CD14-positive monocyte (primary cell): Measurements from ENCODE around the gene ATAD2B. TPM values are rescaled to one million over a fixed set of nuclear protein-coding genes. Genes with fewer than 3 reads are reported as not detected.

Source experiments
- DNase-seq, 3 donors: peaks; one replicate each; pipeline ENCODE4 v3.0.0-alpha.2; 2011 to 2022
- H2AFZ ChIP-seq: 2 replicates; pipeline ENCODE4 v1.6.0; 2012; ENCODE audit warnings: mild to moderate bottlenecking, low read depth, low read length, inconsistent platforms; ENCODE audit not compliant: insufficient read depth, poor library complexity, severe bottlenecking
- H3K27ac ChIP-seq, 2 donors: 1 replicate in 1 of 2; 2 replicates in 1 of 2; pipeline ENCODE4 v1.5.1; 2012 to 2013; ENCODE audit warnings: low read length in 2 of 2, control low read depth in 1 of 2, inconsistent platforms in 1 of 2, low read depth in 1 of 2, mild to moderate bottlenecking in 1 of 2
- H3K27me3 ChIP-seq, 2 donors: one replicate each; pipeline versions ENCODE4 v1.6.0 to v1.6.1; 2011 to 2013; ENCODE audit warnings: low read length in 2 of 2; ENCODE audit not compliant: control insufficient read depth in 2 of 2, insufficient read depth in 2 of 2
- H3K36me3 ChIP-seq, 2 donors: replicated peaks in 1 of 2; 1 replicate in 1 of 2; 2 replicates in 1 of 2; pipeline versions ENCODE4 v1.5.1 to v1.6.1; 2012 to 2013; ENCODE audit warnings: low read length in 2 of 2, control low read depth in 1 of 2, inconsistent platforms in 1 of 2, mild to moderate bottlenecking in 1 of 2; ENCODE audit not compliant: insufficient read depth in 2 of 2, control insufficient read depth in 1 of 2
- H3K4me1 ChIP-seq, 2 donors: 1 replicate in 1 of 2; 2 replicates in 1 of 2; pipeline versions ENCODE4 v1.5.1 to v1.6.1; 2012 to 2013; ENCODE audit warnings: low read length in 2 of 2, control low read depth in 1 of 2, inconsistent platforms in 1 of 2, mild to moderate bottlenecking in 1 of 2, moderate library complexity in 1 of 2; ENCODE audit not compliant: insufficient read depth in 2 of 2, control insufficient read depth in 1 of 2
- H3K4me2 ChIP-seq: replicated peaks from 2 replicates; pipeline ENCODE3; 2012; ENCODE audit warnings: low read length, moderate library complexity, mild to moderate bottlenecking; ENCODE audit not compliant: poor library complexity, severe bottlenecking; ENCODE audit errors: extremely low read depth
- H3K4me3 ChIP-seq, 3 experiments: fragments of 200-600 bp in 1 of 3; sonication (generic) in 1 of 3; replicated peaks in 1 of 3; 1 replicate in 2 of 3; 2 replicates in 1 of 3; pipeline ENCODE4 v1.5.1; 2011 to 2013; ENCODE audit warnings: low read length in 3 of 3, mild to moderate bottlenecking in 3 of 3, control low read depth in 2 of 3, low read depth in 2 of 3, inconsistent platforms in 1 of 3, moderate library complexity in 1 of 3
- H3K79me2 ChIP-seq: 2 replicates; pipeline ENCODE4 v1.6.0; 2012; ENCODE audit warnings: mild to moderate bottlenecking, control low read depth, inconsistent platforms, low read length, moderate library complexity; ENCODE audit not compliant: insufficient read depth
- H3K9ac ChIP-seq: 2 replicates; pipeline ENCODE4 v1.6.0; 2017; ENCODE audit warnings: low read length, mild to moderate bottlenecking; ENCODE audit not compliant: insufficient read depth, poor library complexity, severe bottlenecking
- H3K9me3 ChIP-seq, 2 donors: replicated peaks in 1 of 2; 1 replicate in 1 of 2; 2 replicates in 1 of 2; pipeline versions ENCODE4 v1.5.1 to v1.6.1; 2012 to 2013; ENCODE audit warnings: low read length in 2 of 2, control low read depth in 1 of 2; ENCODE audit not compliant: control insufficient read depth in 1 of 2, insufficient read depth in 1 of 2
- H4K20me1 ChIP-seq: 2 replicates; pipeline ENCODE4 v1.6.0; 2012; ENCODE audit warnings: mild to moderate bottlenecking, low read length, control low read depth, moderate library complexity; ENCODE audit not compliant: insufficient read depth
- H3K27ac Mint-ChIP-seq, 7 donors: one replicate each; pipeline ENCODE4 v1.8.0; 2020; ENCODE audit warnings: mild to moderate bottlenecking in 7 of 7, mixed read lengths in 7 of 7, moderate library complexity in 6 of 7, inconsistent platforms in 2 of 7
- H3K27me3 Mint-ChIP-seq, 3 donors: one replicate each; pipeline ENCODE4 v1.8.0; 2021 to 2022; ENCODE audit warnings: low read depth in 3 of 3, mild to moderate bottlenecking in 3 of 3, mixed read lengths in 3 of 3, moderate library complexity in 3 of 3, inconsistent platforms in 1 of 3
- H3K36me3 Mint-ChIP-seq, 2 donors: one replicate each; pipeline ENCODE4 v1.8.0; 2020; ENCODE audit warnings: mixed read lengths in 2 of 2, inconsistent platforms in 1 of 2, mild to moderate bottlenecking in 1 of 2
- H3K4me1 Mint-ChIP-seq: one replicate; pipeline ENCODE4 v1.8.0; 2020; ENCODE audit warnings: mild to moderate bottlenecking, mixed read lengths
- H3K4me3 Mint-ChIP-seq, 2 donors: one replicate each; pipeline ENCODE4 v1.8.0; 2020; ENCODE audit warnings: mild to moderate bottlenecking in 2 of 2, mixed read lengths in 2 of 2, moderate library complexity in 1 of 2
- H3K9me3 Mint-ChIP-seq, 7 donors: one replicate each; pipeline ENCODE4 v1.8.0; 2020 to 2022; ENCODE audit warnings: mixed read lengths in 7 of 7, mild to moderate bottlenecking in 6 of 7, moderate library complexity in 6 of 7, inconsistent platforms in 2 of 7
- WGBS: methylation state at CpG from one replicate; pipeline ENCODE4 v1.1.5; 2013; ENCODE audit warnings: missing lambda C conversion rate; ENCODE audit not compliant: insufficient coverage; 5-methylcytosine and 5-hydroxymethylcytosine counted together
- intact Hi-C, 2 donors: fragments of 100-400 bp; cut with micrococcal nuclease; formaldehyde crosslinking; loops; one replicate each; pipeline versions ENCODE4 v1.15.0 to v1.15.1; 2023
- polyA plus RNA-seq, 3 donors: library from polyadenylated mRNA; depleted of rRNA in 1 of 3; unstranded in 2 of 3; stranded (reverse) in 1 of 3; fragments of 300-500 nt in 2 of 3; fragments of >200 nt in 1 of 3; fragmentation: Illumina TruSeq in 2 of 3; gene quantifications; 1 replicate in 2 of 3; 2 replicates in 1 of 3; pipeline ENCODE4 v1.2.3, GENCODE V29; 2012 to 2021
- TF ChIP-seq, protein P1 (sequence below): fragments of 200-600 bp; IDR thresholded peaks from one replicate; pipeline ENCODE4 v1.8.0; 2022; ENCODE audit warnings: antibody characterized with exemption, mild to moderate bottlenecking

ATAD2B gene
- polyA plus RNA-seq, 3 donors = 4.9 to 12.1 (median 7.2) TPM

DNA sequence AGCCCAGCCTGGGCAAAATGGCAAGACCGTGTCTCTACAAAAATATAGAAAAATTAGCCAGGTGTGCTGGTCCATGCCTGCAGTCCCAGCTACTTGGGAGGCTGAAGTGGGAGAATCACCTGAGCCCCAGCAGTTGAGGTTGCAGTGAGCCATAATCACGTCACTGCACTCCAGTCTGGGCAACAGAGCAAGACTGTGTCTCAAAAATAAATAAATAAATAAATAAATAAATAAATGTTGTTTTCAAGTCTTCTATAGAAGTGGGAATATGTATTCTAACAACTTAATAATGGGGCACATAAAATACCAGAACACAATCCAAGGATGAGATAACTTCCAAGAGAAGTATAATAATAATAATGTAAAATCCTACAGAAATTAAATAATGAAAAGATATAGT lies 23.9 kb downstream of the ATAD2B start:
- Histone ChIP-seq H3K27ac (peak overlapping the region; percentile 38 to 55), H3K4me1 (peaks cover 26 to 38% of the 10 kb centered on the region in 2 donors), H2AFZ (no peak overlapping the region), H3K9me3 (peaks cover 0 to 2% of the 10 kb centered on the region in 2 donors), H4K20me1 (peaks cover 78% of the 10 kb centered on the region), H3K4me3 (no peak overlapping the region), H3K36me3 (no peaks in the 10 kb centered on the region), H3K27me3 (no peaks in the 10 kb centered on the region), H3K9ac (no peak overlapping the region), H3K4me2 (no peak overlapping the region), H3K79me2 (peaks cover 84% of the 10 kb centered on the region)
- peaks cover 0 to 3% (median 0%) of the 10 kb centered on the region in 3 donors for H3K27me3 Mint-ChIP-seq
- no peak for DNase-seq
- peaks cover 0 to 4% (median 2%) of the 10 kb centered on the region in 7 donors for H3K9me3 Mint-ChIP-seq
- H3K4me3 Mint-ChIP-seq = no peak overlapping the region
- intact Hi-C loops = no loop called here
- TF ChIP-seq, protein P1, sequence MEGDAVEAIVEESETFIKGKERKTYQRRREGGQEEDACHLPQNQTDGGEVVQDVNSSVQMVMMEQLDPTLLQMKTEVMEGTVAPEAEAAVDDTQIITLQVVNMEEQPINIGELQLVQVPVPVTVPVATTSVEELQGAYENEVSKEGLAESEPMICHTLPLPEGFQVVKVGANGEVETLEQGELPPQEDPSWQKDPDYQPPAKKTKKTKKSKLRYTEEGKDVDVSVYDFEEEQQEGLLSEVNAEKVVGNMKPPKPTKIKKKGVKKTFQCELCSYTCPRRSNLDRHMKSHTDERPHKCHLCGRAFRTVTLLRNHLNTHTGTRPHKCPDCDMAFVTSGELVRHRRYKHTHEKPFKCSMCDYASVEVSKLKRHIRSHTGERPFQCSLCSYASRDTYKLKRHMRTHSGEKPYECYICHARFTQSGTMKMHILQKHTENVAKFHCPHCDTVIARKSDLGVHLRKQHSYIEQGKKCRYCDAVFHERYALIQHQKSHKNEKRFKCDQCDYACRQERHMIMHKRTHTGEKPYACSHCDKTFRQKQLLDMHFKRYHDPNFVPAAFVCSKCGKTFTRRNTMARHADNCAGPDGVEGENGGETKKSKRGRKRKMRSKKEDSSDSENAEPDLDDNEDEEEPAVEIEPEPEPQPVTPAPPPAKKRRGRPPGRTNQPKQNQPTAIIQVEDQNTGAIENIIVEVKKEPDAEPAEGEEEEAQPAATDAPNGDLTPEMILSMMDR = no peak
- WGBS = no CpG with 5 or more reads among the region's 2 CpGs
- peaks cover 0 to 7% of the 10 kb centered on the region in 2 donors for H3K36me3 Mint-ChIP-seq
- H3K27ac Mint-ChIP-seq = peak overlapping the region in 4 of 7 donors; percentile 63 to 89 (median 77)
- H3K4me1 Mint-ChIP-seq = peaks cover 48% of the 10 kb centered on the region

DNA sequence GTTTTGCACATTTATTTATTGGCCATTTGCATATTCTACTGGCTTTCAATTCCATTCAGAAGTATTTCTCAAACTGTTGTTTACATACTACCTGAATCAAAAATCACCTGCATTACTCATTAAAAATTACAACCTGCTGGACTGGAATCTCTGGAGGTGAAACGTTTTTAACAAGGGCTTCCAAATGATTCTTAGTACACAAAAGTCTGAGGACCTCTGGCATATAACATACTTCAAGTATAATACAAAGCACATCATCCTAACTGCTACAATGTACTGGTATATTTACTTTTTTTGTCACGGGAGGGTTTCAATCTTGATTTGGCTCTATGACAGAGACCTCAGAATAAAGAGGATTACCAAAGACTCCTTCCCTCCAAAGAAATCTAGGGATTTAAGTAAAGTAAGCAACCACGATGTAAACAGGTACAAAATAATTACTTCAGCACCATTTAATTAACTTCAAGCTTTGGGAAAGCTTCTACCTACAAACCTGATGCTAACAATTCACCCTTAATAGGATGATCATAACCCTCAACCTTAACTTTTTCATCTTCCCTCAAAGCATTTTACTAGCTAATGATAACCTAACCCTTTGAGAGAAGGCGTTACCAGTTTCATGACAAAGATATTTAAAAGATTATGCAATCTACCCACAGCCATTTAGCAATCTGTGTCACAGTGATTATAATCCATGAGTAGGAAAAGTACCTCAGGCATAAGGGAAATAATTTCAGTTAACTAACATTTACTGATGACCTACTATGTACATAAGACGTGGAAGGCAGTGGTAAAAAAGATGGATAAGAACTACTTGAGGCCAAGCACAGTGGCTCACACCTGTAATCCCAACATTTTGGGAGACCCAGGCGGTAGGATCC lies 24.7 kb downstream of the ATAD2B start:
- peaks cover 86% of the 10 kb centered on the region for H4K20me1 ChIP-seq
- no peak overlapping the region for H3K9ac ChIP-seq
- no peaks in the 10 kb centered on the region for H3K27me3 ChIP-seq
- H3K4me3 ChIP-seq = no peak overlapping the region
- peaks cover 0 to 6% of the 10 kb centered on the region in 2 donors for H3K9me3 ChIP-seq
- intact Hi-C loops = no loop called here
- Mint-ChIP-seq H3K27me3 (peaks cover 0 to 3% (median 0%) of the 10 kb centered on the region in 3 donors), H3K4me3 (no peak overlapping the region), H3K9me3 (peaks cover 0 to 6% (median 3%) of the 10 kb centered on the region in 7 donors), H3K27ac (peak overlapping the region; percentile 58 to 89 (median 82)), H3K4me1 (peaks cover 46% of the 10 kb centered on the region), H3K36me3 (peaks cover 0 to 7% of the 10 kb centered on the region in 2 donors)
- peaks cover 92% of the 10 kb centered on the region for H3K79me2 ChIP-seq
- peak overlapping the region in 1 of 2 donors; percentile 55 for H3K27ac ChIP-seq
- no peaks in the 10 kb centered on the region for H3K36me3 ChIP-seq
- TF ChIP-seq, protein P1 = no peak
- H3K4me2 ChIP-seq = peak overlapping the region; percentile 2
- WGBS = 43% methylated on average over 1 of the region's 6 CpGs
- peak; percentile 59 to 76 (median 70) for DNase-seq
- no peak overlapping the region for H2AFZ ChIP-seq
- peaks cover 26 to 41% of the 10 kb centered on the region in 2 donors for H3K4me1 ChIP-seq
